Smooth muscle cell (in vitro differentiated cells): Measurements from ENCODE around the gene PCBD2. TPM values are rescaled to one million over a fixed set of nuclear protein-coding genes. Genes with fewer than 3 reads are reported as not detected.
"Not testable (repeated sequence)": the region's sequence is repeated elsewhere in the genome, so short reads cannot be mapped to it uniquely, and the experiment has no call there.

Experiments used
- DNase-seq: peaks from one replicate; lab custom pipeline; 2025; ENCODE audit not compliant: unreplicated experiment; lab: John Stamatoyannopoulos, UW
- H2AFZ ChIP-seq: fragments of 200-600 bp; sonication (generic); 2 replicates; pipeline ENCODE4 v1.6.0; 2016; ENCODE audit warnings: antibody characterized with exemption, low read depth, mild to moderate bottlenecking
- H3F3A ChIP-seq: fragments of 200-600 bp; sonication (generic); 2 replicates; pipeline ENCODE4 v1.6.0; 2017; ENCODE audit warnings: antibody characterized with exemption, low read depth
- H3K27ac ChIP-seq: fragments of 200-600 bp; sonication (generic); 2 replicates; pipeline ENCODE4 v1.5.1; 2016; ENCODE audit warnings: low read depth, mild to moderate bottlenecking
- H3K27me3 ChIP-seq: fragments of 200-600 bp; sonication (generic); 2 replicates; pipeline ENCODE4 v1.6.1; 2016; ENCODE audit warnings: low read depth, mild to moderate bottlenecking
- H3K36me3 ChIP-seq: fragments of 200-600 bp; sonication (generic); 2 replicates; pipeline ENCODE4 v1.5.1; 2016; ENCODE audit warnings: low read depth
- H3K4me1 ChIP-seq: fragments of 200-600 bp; sonication (generic); 2 replicates; pipeline ENCODE4 v1.5.1; 2016; ENCODE audit warnings: low read depth
- H3K4me2 ChIP-seq: fragments of 200-600 bp; sonication (generic); 2 replicates; pipeline ENCODE4 v1.6.0; 2016; ENCODE audit warnings: mild to moderate bottlenecking
- H3K4me3 ChIP-seq: fragments of 200-600 bp; sonication (generic); 2 replicates; pipeline ENCODE4 v1.5.1; 2016; ENCODE audit warnings: mild to moderate bottlenecking
- H3K79me2 ChIP-seq: fragments of 200-600 bp; sonication (generic); 2 replicates; pipeline ENCODE4 v1.6.0; 2016; ENCODE audit warnings: low read depth, mild to moderate bottlenecking
- H3K9ac ChIP-seq: fragments of 200-600 bp; sonication (generic); 2 replicates; pipeline ENCODE4 v1.6.0; 2016; ENCODE audit warnings: low read depth
- H3K9me3 ChIP-seq: fragments of 200-600 bp; sonication (generic); replicated peaks from 2 replicates; pipeline ENCODE4 v1.5.1; 2016; ENCODE audit warnings: low read depth
- H4K20me1 ChIP-seq: fragments of 200-600 bp; sonication (generic); 2 replicates; pipeline ENCODE4 v1.6.0; 2016; ENCODE audit warnings: low read depth
- WGBS: methylation state at CpG from one replicate; pipeline ENCODE4 v1.1.7; 2016; ENCODE audit warnings: low lambda C conversion rate; 5-methylcytosine and 5-hydroxymethylcytosine counted together
- polyA plus RNA-seq: library from polyadenylated mRNA; unstranded; fragments of >200 nt; fragmentation: Nextera tagmentation; extraction: Ambion mirVana; gene quantifications from 2 replicates; pipeline ENCODE4 v1.2.1, GENCODE V29; 2016
- total RNA-seq: library from RNA; depleted of rRNA; stranded (reverse); fragments of >200 nt; gene quantifications from 2 replicates; pipeline ENCODE4 v1.2.3, GENCODE V29; 2014
- TF ChIP-seq, protein P1 (sequence below): fragments of 200-600 bp; sonication (generic); IDR thresholded peaks from 2 replicates; pipeline ENCODE4 v1.5.1; 2017; ENCODE audit warnings: borderline replicate concordance, mild to moderate bottlenecking, antibody characterized with exemption; ENCODE audit not compliant: insufficient read depth, poor library complexity, severe bottlenecking

PCBD2 gene
- total and polyA plus RNA-seq, 2 experiments from 2014 or later, result 2.4 to 3.3 TPM

DNA sequence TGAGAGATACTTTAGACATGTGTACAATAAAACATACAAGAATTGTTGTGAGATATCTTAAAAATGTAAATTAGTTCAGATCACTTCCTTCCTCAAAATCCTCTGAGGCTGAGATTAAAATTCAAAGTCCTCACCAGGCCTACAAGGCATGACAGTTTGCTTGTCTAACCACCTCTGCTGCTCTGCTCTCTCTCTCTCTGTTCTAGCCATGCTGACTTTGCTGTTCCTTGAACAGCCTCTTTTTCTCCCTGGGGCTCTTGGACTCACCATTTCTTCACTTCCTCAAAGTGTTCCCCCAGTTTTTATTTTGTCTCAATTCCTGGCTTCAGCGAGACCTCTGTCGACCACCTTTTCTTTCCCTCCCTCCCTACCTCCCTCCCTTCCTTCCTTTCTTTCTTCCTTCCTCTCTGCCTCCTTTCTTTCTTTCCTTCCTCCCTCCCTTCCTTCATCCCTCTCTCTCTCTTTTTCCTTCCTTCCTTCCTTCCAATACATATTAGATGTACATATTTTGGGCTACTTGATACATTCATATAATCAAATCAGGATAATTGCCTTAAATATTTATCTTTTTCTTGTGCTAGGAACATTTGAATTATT lies 89.7 kb downstream of the PCBD2 start:
- Histone ChIP-seq H3K36me3 (no peaks in the 10 kb centered on the region), H3K27ac (no peak overlapping the region), H4K20me1 (no peaks in the 10 kb centered on the region), H3K9ac (no peak overlapping the region), H3K9me3 (no peaks in the 10 kb centered on the region), H3K4me1 (peaks cover 6% of the 10 kb centered on the region), H3K4me3 (no peak overlapping the region), H2AFZ (no peak overlapping the region), H3K79me2 (no peaks in the 10 kb centered on the region), H3F3A (peaks cover 1% of the 10 kb centered on the region), H3K27me3 (no peaks in the 10 kb centered on the region), H3K4me2 (no peak overlapping the region)
- no peak for DNase-seq
- WGBS, result 94% methylated on average over 2 of the region's 2 CpGs
- TF ChIP-seq, protein P1, sequence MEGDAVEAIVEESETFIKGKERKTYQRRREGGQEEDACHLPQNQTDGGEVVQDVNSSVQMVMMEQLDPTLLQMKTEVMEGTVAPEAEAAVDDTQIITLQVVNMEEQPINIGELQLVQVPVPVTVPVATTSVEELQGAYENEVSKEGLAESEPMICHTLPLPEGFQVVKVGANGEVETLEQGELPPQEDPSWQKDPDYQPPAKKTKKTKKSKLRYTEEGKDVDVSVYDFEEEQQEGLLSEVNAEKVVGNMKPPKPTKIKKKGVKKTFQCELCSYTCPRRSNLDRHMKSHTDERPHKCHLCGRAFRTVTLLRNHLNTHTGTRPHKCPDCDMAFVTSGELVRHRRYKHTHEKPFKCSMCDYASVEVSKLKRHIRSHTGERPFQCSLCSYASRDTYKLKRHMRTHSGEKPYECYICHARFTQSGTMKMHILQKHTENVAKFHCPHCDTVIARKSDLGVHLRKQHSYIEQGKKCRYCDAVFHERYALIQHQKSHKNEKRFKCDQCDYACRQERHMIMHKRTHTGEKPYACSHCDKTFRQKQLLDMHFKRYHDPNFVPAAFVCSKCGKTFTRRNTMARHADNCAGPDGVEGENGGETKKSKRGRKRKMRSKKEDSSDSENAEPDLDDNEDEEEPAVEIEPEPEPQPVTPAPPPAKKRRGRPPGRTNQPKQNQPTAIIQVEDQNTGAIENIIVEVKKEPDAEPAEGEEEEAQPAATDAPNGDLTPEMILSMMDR, result no peak

- 92% methylated on average over 8 of the region's 8 CpGs for WGBS
- Histone ChIP-seq H3K4me3 (no peak overlapping the region), H3K9me3 (no peaks in the 10 kb centered on the region), H2AFZ (no peak overlapping the region), H3K9ac (no peak overlapping the region), H3K27ac (no peak overlapping the region), H3K27me3 (no peaks in the 10 kb centered on the region), H3K4me2 (no peak overlapping the region), H3K36me3 (no peaks in the 10 kb centered on the region), H3K4me1 (no peaks in the 10 kb centered on the region), H3F3A (no peaks in the 10 kb centered on the region), H3K79me2 (no peaks in the 10 kb centered on the region), H4K20me1 (no peaks in the 10 kb centered on the region)
- DNase-seq, result no peak
- TF ChIP-seq, protein P1, result no peak
Measured at GRCh38 chr5:134995850-134996402, 91.0 kb downstream of the PCBD2 start.

GRCh38 chr5:134997015-134997414 lies 92.1 kb downstream of the PCBD2 start:
- no peaks in the 10 kb centered on the region for H4K20me1 ChIP-seq
- no peak overlapping the region for H3K27ac ChIP-seq
- no peak overlapping the region for H2AFZ ChIP-seq
- no peaks in the 10 kb centered on the region for H3K36me3 ChIP-seq
- WGBS, result 84% methylated on average over 11 of the region's 11 CpGs
- no peak overlapping the region for H3K9ac ChIP-seq
- TF ChIP-seq, protein P1, result no peak
- no peaks in the 10 kb centered on the region for H3K27me3 ChIP-seq
- no peaks in the 10 kb centered on the region for H3K79me2 ChIP-seq
- no peak overlapping the region for H3K4me3 ChIP-seq
- no peak overlapping the region for H3K4me2 ChIP-seq
- no peaks in the 10 kb centered on the region for H3K9me3 ChIP-seq
- H3K4me1 ChIP-seq, result no peaks in the 10 kb centered on the region
- no peaks in the 10 kb centered on the region for H3F3A ChIP-seq
- no peak for DNase-seq

DNA sequence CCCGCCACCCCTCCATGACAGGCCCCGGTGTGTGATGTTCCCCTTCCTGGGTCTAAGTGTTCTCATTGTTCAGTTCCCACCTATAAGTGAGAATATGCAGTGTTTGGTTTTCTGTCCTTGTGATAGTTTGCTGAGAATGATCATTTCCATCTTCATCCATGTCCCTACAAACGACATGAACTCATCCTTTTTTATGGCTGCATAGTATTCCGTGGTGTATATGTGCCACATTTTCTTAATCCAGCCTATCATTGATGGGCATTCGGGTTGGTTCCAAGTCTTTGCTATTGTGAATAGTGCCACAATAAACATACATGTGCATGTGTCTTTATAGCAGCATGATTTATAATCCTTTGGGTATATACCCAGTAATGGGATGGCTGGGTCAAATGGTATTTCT lies 93.1 kb downstream of the PCBD2 start:
- H2AFZ ChIP-seq, H3F3A ChIP-seq, H3K79me2 ChIP-seq, H3K27me3 ChIP-seq, H3K9me3 ChIP-seq, DNase-seq, H3K4me3 ChIP-seq, H4K20me1 ChIP-seq, H3K36me3 ChIP-seq, H3K27ac ChIP-seq, H3K4me1 ChIP-seq, H3K4me2 ChIP-seq, H3K9ac ChIP-seq: not testable (repeated sequence)
- WGBS, result 96% methylated on average over 5 of the region's 5 CpGs
